GM18519 (cell line): Measurements from ENCODE around the gene ZNF185.

Experiments
- ATAC-seq: cut with Tn5 transposase; IDR thresholded peaks from one replicate; pipeline ENCODE4 v1.9.1; 2021; ENCODE audit warnings: mild to moderate bottlenecking, moderate library complexity; ENCODE audit not compliant: unreplicated experiment, low FRiP score

The ZNF185 gene

DNA sequence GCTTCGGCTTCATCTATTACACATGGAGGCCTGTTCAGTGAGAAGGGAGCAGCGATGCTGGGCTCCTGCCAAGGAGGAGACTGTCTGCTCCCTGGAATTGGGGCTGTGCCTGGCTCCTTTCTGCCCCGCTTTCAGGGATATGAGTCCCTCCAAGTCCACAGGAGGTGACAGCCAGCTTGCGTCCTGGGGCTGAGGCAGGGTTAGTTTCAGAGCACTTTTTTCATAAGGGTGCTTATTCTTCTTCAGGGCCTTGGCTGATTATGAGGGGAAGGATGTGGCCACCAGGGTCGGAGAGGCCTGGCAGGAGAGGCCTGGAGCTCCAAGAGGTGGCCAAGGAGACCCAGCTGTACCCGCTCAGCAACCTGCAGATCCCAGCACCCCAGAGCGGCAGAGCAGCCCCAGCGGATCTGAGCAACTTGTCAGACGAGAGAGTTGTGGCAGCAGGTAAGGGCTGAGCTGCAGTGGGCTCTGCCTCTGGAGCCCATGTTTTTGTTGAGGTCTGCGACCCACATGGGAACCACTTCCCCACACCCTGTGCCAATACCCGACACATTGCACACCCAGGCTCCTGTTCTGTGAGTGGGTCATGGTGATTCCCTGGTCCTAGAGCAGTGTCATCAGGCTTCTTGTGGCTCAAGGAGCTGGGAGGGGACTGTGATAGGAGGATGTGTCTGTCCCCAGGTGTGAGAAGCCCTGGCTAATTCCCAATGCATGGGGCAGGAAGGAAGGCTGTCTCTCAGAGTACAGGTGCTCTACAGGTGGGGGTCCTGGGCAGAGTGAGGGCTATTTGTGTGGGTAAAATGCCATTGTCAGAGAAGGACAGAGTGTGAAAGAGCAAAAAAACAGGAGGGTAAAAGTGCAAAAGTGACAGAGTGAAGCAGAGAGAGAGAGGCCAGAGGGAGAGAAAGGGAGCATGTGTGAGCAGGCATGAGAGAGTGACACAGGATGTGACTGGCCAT, 47.4 kb downstream of the ZNF185 start:
- no peak for ATAC-seq

DNA sequence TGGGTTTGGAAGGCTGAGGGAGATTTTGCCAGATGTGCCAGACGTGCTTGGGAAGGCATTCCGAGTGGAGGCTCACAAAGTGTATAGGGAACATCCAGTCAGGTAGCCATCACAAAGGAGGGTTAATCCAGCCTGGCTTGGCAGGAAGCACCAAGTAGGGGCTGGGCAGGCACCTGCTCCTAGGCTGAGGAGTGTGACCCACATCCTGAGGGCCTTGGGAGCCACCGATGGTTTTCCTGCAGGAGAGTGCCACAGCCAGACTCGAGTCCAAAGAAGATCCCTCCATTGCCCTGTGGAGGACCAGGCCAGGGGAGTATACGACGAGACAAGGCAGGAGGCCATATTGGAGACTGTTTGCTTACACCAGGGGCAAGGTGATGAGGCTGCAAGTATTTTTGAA, 48.8 kb downstream of the ZNF185 start:
- ATAC-seq = no peak
